A673 (cell line): ENCODE measurements around the gene HCAR3. TPM values are rescaled to one million over a fixed set of nuclear protein-coding genes. Genes with fewer than 3 reads are reported as not detected.

ENCODE experiments used
- BruUV-seq: library from RNA; stranded (reverse); fragments of 400-500 nt; replicated peaks from 2 replicates; lab custom pipeline; 2021; lab: Mats Ljungman, UMichigan
- CTCF ChIA-PET: fragments of 300-600 bp; sonication (Branson Sonifier 250); formaldehyde crosslinking; loops from one replicate; lab custom pipeline; 2022; ENCODE audit warnings: antibody characterized with exemption; lab: Charles Lee
- POLR2A ChIA-PET: fragments of 300-600 bp; sonication (Branson Sonifier 250); formaldehyde crosslinking; loops from one replicate; lab custom pipeline; 2022; ENCODE audit warnings: antibody characterized with exemption; ENCODE audit not compliant: low non-redundant PET; lab: Charles Lee
- DNase-seq: peaks from one replicate; pipeline ENCODE4 v3.0.0-alpha.2; 2015; ENCODE audit warnings: low spot score
- H3K27ac ChIP-seq: fragments of 200-600 bp; sonication (generic); 2 replicates; pipeline ENCODE4 v1.5.1; 2016; ENCODE audit warnings: mixed run types, low read depth, mild to moderate bottlenecking, mixed read lengths, antibody characterized with exemption, low read length; ENCODE audit not compliant: poor library complexity, severe bottlenecking
- H3K27me3 ChIP-seq: fragments of 200-600 bp; sonication (generic); replicated peaks from 2 replicates; pipeline ENCODE4 v1.6.1; 2017; ENCODE audit warnings: mixed run types, low read depth, mild to moderate bottlenecking, mixed read lengths, antibody characterized with exemption, low read length; ENCODE audit not compliant: insufficient read depth, poor library complexity
- H3K36me3 ChIP-seq: fragments of 200-600 bp; sonication (generic); 2 replicates; pipeline ENCODE4 v1.6.1; 2016; ENCODE audit warnings: mixed run types, mild to moderate bottlenecking, mixed read lengths, antibody characterized with exemption, low read length; ENCODE audit not compliant: insufficient read depth, poor library complexity, severe bottlenecking
- H3K4me1 ChIP-seq: fragments of 200-600 bp; sonication (generic); 2 replicates; pipeline ENCODE4 v1.6.1; 2017; ENCODE audit warnings: mixed run types, mild to moderate bottlenecking, mixed read lengths, antibody characterized with exemption, low read length; ENCODE audit not compliant: insufficient read depth, poor library complexity, severe bottlenecking
- H3K4me3 ChIP-seq: fragments of 200-600 bp; sonication (generic); 2 replicates; pipeline ENCODE4 v1.5.1; 2016; ENCODE audit warnings: low read depth, mixed run types, mild to moderate bottlenecking, mixed read lengths, low read length; ENCODE audit not compliant: poor library complexity, severe bottlenecking
- H3K9me3 ChIP-seq: fragments of 200-600 bp; sonication (generic); 2 replicates; pipeline ENCODE4 v1.6.1; 2016; ENCODE audit warnings: mixed run types, low read depth, mild to moderate bottlenecking, mixed read lengths, antibody characterized with exemption, low read length; ENCODE audit not compliant: poor library complexity, severe bottlenecking
- EZH2 ChIP-seq: fragments of 200-600 bp; sonication (generic); IDR thresholded peaks from 2 replicates; pipeline ENCODE4 v1.6.1; 2017; ENCODE audit warnings: borderline replicate concordance, low read depth, mild to moderate bottlenecking, mixed read lengths, antibody characterized with exemption, low read length; ENCODE audit not compliant: poor library complexity, severe bottlenecking
- intact Hi-C: fragments of 100-400 bp; cut with micrococcal nuclease; formaldehyde crosslinking; loops from one replicate; pipeline ENCODE4 v1.10.0; 2022; ENCODE audit not compliant: unreplicated experiment
- total RNA-seq: library from RNA; stranded (reverse); gene quantifications from 2 replicates; pipeline ENCODE4 v1.2.3, GENCODE V29; 2021
- TF ChIP-seq, protein P1 (sequence below): fragments of 300-800, 200-600 bp; sonication (generic); conservative IDR thresholded peaks from 2 replicates; pipeline ENCODE4 v1.5.1; 2017; ENCODE audit warnings: low read depth, mild to moderate bottlenecking, antibody characterized with exemption, low read length, moderate library complexity, mixed read lengths

Gene HCAR3
- total RNA-seq, 1 experiment from 2014 or later, result not detected

- POLR2A ChIA-PET, result no interaction called here
These were observed 22.0 kb upstream of the HCAR3 start for GRCh38 chr12:122738571-122738970.

DNA sequence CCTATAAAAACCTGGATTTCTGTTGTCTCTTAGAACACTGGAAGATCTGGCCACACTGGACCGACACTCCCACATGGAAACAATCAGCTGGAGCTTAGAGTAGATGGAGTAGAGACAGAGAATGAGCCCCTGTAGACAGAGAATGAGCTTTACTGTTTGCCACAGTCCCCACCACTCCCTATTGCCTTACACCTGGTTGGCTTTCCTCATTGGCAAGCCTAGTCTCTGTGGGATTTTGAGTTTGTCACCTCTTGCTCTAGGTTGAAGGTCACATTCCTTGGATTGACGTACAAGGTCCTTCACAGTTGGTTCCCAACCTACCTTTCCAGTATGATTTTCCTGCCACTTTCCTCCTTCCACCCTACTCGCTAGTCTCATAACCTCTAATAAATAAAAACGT lies 16.0 kb upstream of the HCAR3 start:
- no peaks in the 10 kb centered on the region for H3K9me3 ChIP-seq
- H3K27ac ChIP-seq, result no peak overlapping the region
- no peak overlapping the region for H3K4me3 ChIP-seq
- H3K4me1 ChIP-seq, result peaks cover 15% of the 10 kb centered on the region
- intact Hi-C loops, result no loop called here
- POLR2A ChIA-PET, result no interaction called here
- no peaks in the 10 kb centered on the region for H3K36me3 ChIP-seq
- no TSS peak for BruUV-seq
- CTCF ChIA-PET, result no interaction called here
- H3K27me3 ChIP-seq, result no peaks in the 10 kb centered on the region
- DNase-seq, result no peak
- TF ChIP-seq, protein P1, sequence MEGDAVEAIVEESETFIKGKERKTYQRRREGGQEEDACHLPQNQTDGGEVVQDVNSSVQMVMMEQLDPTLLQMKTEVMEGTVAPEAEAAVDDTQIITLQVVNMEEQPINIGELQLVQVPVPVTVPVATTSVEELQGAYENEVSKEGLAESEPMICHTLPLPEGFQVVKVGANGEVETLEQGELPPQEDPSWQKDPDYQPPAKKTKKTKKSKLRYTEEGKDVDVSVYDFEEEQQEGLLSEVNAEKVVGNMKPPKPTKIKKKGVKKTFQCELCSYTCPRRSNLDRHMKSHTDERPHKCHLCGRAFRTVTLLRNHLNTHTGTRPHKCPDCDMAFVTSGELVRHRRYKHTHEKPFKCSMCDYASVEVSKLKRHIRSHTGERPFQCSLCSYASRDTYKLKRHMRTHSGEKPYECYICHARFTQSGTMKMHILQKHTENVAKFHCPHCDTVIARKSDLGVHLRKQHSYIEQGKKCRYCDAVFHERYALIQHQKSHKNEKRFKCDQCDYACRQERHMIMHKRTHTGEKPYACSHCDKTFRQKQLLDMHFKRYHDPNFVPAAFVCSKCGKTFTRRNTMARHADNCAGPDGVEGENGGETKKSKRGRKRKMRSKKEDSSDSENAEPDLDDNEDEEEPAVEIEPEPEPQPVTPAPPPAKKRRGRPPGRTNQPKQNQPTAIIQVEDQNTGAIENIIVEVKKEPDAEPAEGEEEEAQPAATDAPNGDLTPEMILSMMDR, result no peak
- no peak for TF ChIP-seq EZH2

More at GRCh38 chr12:122738571-122738970, 22.0 kb upstream of the HCAR3 start:
- Histone ChIP-seq H3K36me3 (no peaks in the 10 kb centered on the region), H3K27me3 (no peaks in the 10 kb centered on the region), H3K9me3 (no peaks in the 10 kb centered on the region), H3K4me3 (no peak overlapping the region), H3K27ac (no peak overlapping the region), H3K4me1 (no peaks in the 10 kb centered on the region)
- TF ChIP-seq EZH2, result no peak
- TF ChIP-seq, protein P1, result no peak
- intact Hi-C loops, result no loop called here
- CTCF ChIA-PET, result no interaction called here
- no TSS peak for BruUV-seq
- DNase-seq, result no peak

GRCh38 chr12:122732170-122732569 lies 15.6 kb upstream of the HCAR3 start:
- Histone ChIP-seq H3K27ac (no peak overlapping the region), H3K4me3 (no peak overlapping the region), H3K36me3 (no peaks in the 10 kb centered on the region), H3K27me3 (no peaks in the 10 kb centered on the region), H3K4me1 (peaks cover 15% of the 10 kb centered on the region), H3K9me3 (no peaks in the 10 kb centered on the region)
- intact Hi-C loops, result no loop called here
- DNase-seq, result no peak
- CTCF ChIA-PET, result no interaction called here
- POLR2A ChIA-PET, result no interaction called here
- no TSS peak for BruUV-seq
- TF ChIP-seq EZH2, result no peak
- TF ChIP-seq, protein P1, result no peak
